ENCODE data around the gene MEIOSIN. TPM values are rescaled to one million over a fixed set of nuclear protein-coding genes. Genes with fewer than 3 reads are reported as not detected.

Gene MEIOSIN
- total RNA-seq, 1 donor from 2014 or later = not detected

- H3K4me1 Mint-ChIP-seq (ENCODE audit: low read depth) = peaks cover 6% of the 10 kb centered on the region
- H3K27me3 Mint-ChIP-seq = no peaks in the 10 kb centered on the region
- no peaks in the 10 kb centered on the region for H3K9me3 Mint-ChIP-seq (ENCODE audit: low read depth)
- H3K36me3 Mint-ChIP-seq (ENCODE audit: insufficient read depth) = peaks cover 5% of the 10 kb centered on the region
- H3K4me3 Mint-ChIP-seq (ENCODE audit: low read depth) = peak overlapping the region; percentile 88
- peak overlapping the region; percentile 99 for H3K27ac Mint-ChIP-seq
- DNase-seq (ENCODE audit: low spot score, unreplicated experiment) = peak; percentile 80
- TF ChIP-seq CTCF (IDR thresholded peaks at IDR 0.05; ENCODE audit: unreplicated experiment) = peak; percentile 93
Observed at GRCh38 chr19:45693106-45693788, 40.0 kb upstream of the MEIOSIN start.

- Mint-ChIP-seq H3K27me3 (no peaks in the 10 kb centered on the region), H3K4me3 (ENCODE audit: low read depth) (no peak overlapping the region), H3K9me3 (ENCODE audit: low read depth) (no peaks in the 10 kb centered on the region), H3K4me1 (ENCODE audit: low read depth) (no peaks in the 10 kb centered on the region), H3K27ac (no peak overlapping the region), H3K36me3 (ENCODE audit: insufficient read depth) (peaks cover 9% of the 10 kb centered on the region)
- no peak for DNase-seq (ENCODE audit: low spot score, unreplicated experiment)
- TF ChIP-seq CTCF (IDR thresholded peaks at IDR 0.05; ENCODE audit: unreplicated experiment) = no peak
Observed at GRCh38 chr19:45701676-45702075, 31.6 kb upstream of the MEIOSIN start.

GRCh38 chr19:45705115-45705514 is 28.1 kb upstream of the MEIOSIN start:
- Mint-ChIP-seq H3K27ac (no peak overlapping the region), H3K27me3 (no peaks in the 10 kb centered on the region), H3K9me3 (ENCODE audit: low read depth) (no peaks in the 10 kb centered on the region), H3K36me3 (ENCODE audit: insufficient read depth) (peaks cover 10% of the 10 kb centered on the region), H3K4me3 (ENCODE audit: low read depth) (no peak overlapping the region), H3K4me1 (ENCODE audit: low read depth) (no peaks in the 10 kb centered on the region)
- TF ChIP-seq CTCF (IDR thresholded peaks at IDR 0.05; ENCODE audit: unreplicated experiment) = no peak
- DNase-seq (ENCODE audit: low spot score, unreplicated experiment) = no peak

GRCh38 chr19:45705710-45706415 is 27.4 kb upstream of the MEIOSIN start:
- Mint-ChIP-seq H3K4me1 (ENCODE audit: low read depth) (peaks cover 2% of the 10 kb centered on the region), H3K4me3 (ENCODE audit: low read depth) (no peak overlapping the region), H3K27me3 (no peaks in the 10 kb centered on the region)

More at GRCh38 chr19:45705710-45706415, 27.4 kb upstream of the MEIOSIN start:
- no peak for TF ChIP-seq CTCF (IDR thresholded peaks at IDR 0.05; ENCODE audit: unreplicated experiment)
- no peak for DNase-seq (ENCODE audit: low spot score, unreplicated experiment)
- H3K9me3 Mint-ChIP-seq (ENCODE audit: low read depth) = no peaks in the 10 kb centered on the region
- peaks cover 15% of the 10 kb centered on the region for H3K36me3 Mint-ChIP-seq (ENCODE audit: insufficient read depth)
- H3K27ac Mint-ChIP-seq = no peak overlapping the region
